Activated naive CD8-positive, alpha-beta T cell treated with anti-CD3 and anti-CD28 coated beads, Interleukin-2, amount 10 ng/mL, durations not matched to agents 7 days and 5 days (primary cell): ENCODE measurements around the gene SORCS2. TPM values are rescaled to one million over a fixed set of nuclear protein-coding genes. Genes with fewer than 3 reads are reported as not detected.

Experiments
- ATAC-seq: fragments of 150-1000 bp; cut with Tn5 transposase; one replicate; pipeline ENCODE4 v1.10.0; 2021; ENCODE audit warnings: low read depth, moderate library complexity
- POLR2A ChIA-PET: fragments of 350-600 bp; sonication (Branson Sonifier 250); formaldehyde crosslinking; loops from one replicate; lab custom pipeline; 2021; ENCODE audit warnings: antibody characterized with exemption; lab: Charles Lee
- DNase-seq: peaks from one replicate; pipeline ENCODE4 v3.0.0; 2021
- H3K27ac Mint-ChIP-seq: one replicate; pipeline ENCODE4 v1.8.0; 2022; ENCODE audit warnings: mild to moderate bottlenecking, mixed read lengths
- H3K27me3 Mint-ChIP-seq: one replicate; pipeline ENCODE4 v1.8.0; 2022; ENCODE audit warnings: mild to moderate bottlenecking, moderate library complexity, mixed read lengths
- H3K36me3 Mint-ChIP-seq: one replicate; pipeline ENCODE4 v1.8.0; 2021; ENCODE audit warnings: mild to moderate bottlenecking, mixed read lengths
- H3K4me1 Mint-ChIP-seq: one replicate; pipeline ENCODE4 v1.8.0; 2021; ENCODE audit warnings: mixed read lengths
- H3K4me3 Mint-ChIP-seq: one replicate; pipeline ENCODE4 v1.8.0; 2022; ENCODE audit warnings: mild to moderate bottlenecking, moderate library complexity, mixed read lengths
- H3K9me3 Mint-ChIP-seq: one replicate; pipeline ENCODE4 v1.8.0; 2021; ENCODE audit warnings: mixed read lengths
- total RNA-seq, 2 experiments: library from RNA; stranded (reverse); gene quantifications; one replicate each; pipeline ENCODE4 v1.2.3, GENCODE V29; 2021

Gene SORCS2
- total RNA-seq, 2 experiments from 2014 or later = not detected

DNA sequence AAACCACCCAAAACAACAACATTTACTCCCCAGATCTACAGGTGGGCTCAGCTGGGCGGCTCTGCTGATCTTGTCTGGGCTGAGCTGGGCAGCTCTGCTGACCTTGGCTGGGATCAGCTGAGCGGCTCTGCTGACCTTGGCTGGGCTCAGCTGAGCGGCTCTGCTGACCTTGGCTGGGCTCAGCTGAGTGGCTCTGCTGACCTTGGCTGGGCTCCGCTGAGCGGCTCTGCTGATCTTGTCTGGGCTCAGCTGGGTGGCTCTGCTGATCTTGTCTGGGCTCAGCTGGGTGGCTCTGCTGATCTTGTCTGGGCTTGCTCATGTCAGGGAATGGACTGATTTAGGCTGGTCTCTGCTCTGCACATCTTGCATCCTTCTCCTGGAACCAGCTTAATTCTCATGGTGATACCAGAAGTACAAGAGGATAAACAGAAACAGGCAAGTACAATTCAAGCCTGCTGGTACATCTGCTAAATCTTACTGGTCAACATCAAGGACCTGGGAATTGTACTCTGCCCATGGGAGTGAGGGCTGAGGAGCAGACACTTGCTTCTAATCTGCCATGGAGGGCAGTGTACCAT is 490.9 kb downstream of the SORCS2 start:
- no peak for DNase-seq
- Mint-ChIP-seq H3K27ac (no peak overlapping the region), H3K36me3 (no peaks in the 10 kb centered on the region), H3K4me3 (no peak overlapping the region), H3K4me1 (no peaks in the 10 kb centered on the region), H3K27me3 (no peaks in the 10 kb centered on the region), H3K9me3 (no peaks in the 10 kb centered on the region)
- POLR2A ChIA-PET = no interaction called here
- ATAC-seq = no peak

GRCh38 chr4:7684294-7684693 is 492.0 kb downstream of the SORCS2 start:
- Mint-ChIP-seq H3K27ac (no peak overlapping the region), H3K27me3 (no peaks in the 10 kb centered on the region), H3K36me3 (no peaks in the 10 kb centered on the region), H3K9me3 (no peaks in the 10 kb centered on the region), H3K4me1 (no peaks in the 10 kb centered on the region), H3K4me3 (no peak overlapping the region)
- ATAC-seq = no peak
- POLR2A ChIA-PET = no interaction called here
- no peak for DNase-seq

- Mint-ChIP-seq H3K27me3 (no peaks in the 10 kb centered on the region), H3K36me3 (no peaks in the 10 kb centered on the region), H3K4me1 (no peaks in the 10 kb centered on the region), H3K9me3 (no peaks in the 10 kb centered on the region), H3K27ac (no peak overlapping the region), H3K4me3 (no peak overlapping the region)
- ATAC-seq = no peak
- POLR2A ChIA-PET = no interaction called here
- DNase-seq = no peak
Observed at GRCh38 chr4:7686070-7686870, 493.9 kb downstream of the SORCS2 start.

GRCh38 chr4:7687006-7687405 is 494.7 kb downstream of the SORCS2 start:
- no peak overlapping the region for H3K27ac Mint-ChIP-seq
- no peak for ATAC-seq
- DNase-seq = no peak
- H3K4me3 Mint-ChIP-seq = no peak overlapping the region
- no peaks in the 10 kb centered on the region for H3K27me3 Mint-ChIP-seq
- POLR2A ChIA-PET = no interaction called here
- H3K4me1 Mint-ChIP-seq = no peaks in the 10 kb centered on the region
- H3K9me3 Mint-ChIP-seq = no peaks in the 10 kb centered on the region
- no peaks in the 10 kb centered on the region for H3K36me3 Mint-ChIP-seq

GRCh38 chr4:7687796-7688195 is 495.5 kb downstream of the SORCS2 start:
- POLR2A ChIA-PET = no interaction called here
- H3K9me3 Mint-ChIP-seq = no peaks in the 10 kb centered on the region
- H3K4me3 Mint-ChIP-seq = no peak overlapping the region
- H3K4me1 Mint-ChIP-seq = no peaks in the 10 kb centered on the region
- H3K27me3 Mint-ChIP-seq = no peaks in the 10 kb centered on the region
- H3K27ac Mint-ChIP-seq = no peak overlapping the region
- no peak for ATAC-seq
- H3K36me3 Mint-ChIP-seq = no peaks in the 10 kb centered on the region
- no peak for DNase-seq

GRCh38 chr4:7689773-7690693 is 497.7 kb downstream of the SORCS2 start:
- Mint-ChIP-seq H3K27ac (no peak overlapping the region), H3K36me3 (no peaks in the 10 kb centered on the region), H3K4me1 (no peaks in the 10 kb centered on the region), H3K4me3 (no peak overlapping the region), H3K27me3 (no peaks in the 10 kb centered on the region), H3K9me3 (no peaks in the 10 kb centered on the region)
- ATAC-seq (no peak), DNase-seq (no peak)
- POLR2A ChIA-PET = no interaction called here

DNA sequence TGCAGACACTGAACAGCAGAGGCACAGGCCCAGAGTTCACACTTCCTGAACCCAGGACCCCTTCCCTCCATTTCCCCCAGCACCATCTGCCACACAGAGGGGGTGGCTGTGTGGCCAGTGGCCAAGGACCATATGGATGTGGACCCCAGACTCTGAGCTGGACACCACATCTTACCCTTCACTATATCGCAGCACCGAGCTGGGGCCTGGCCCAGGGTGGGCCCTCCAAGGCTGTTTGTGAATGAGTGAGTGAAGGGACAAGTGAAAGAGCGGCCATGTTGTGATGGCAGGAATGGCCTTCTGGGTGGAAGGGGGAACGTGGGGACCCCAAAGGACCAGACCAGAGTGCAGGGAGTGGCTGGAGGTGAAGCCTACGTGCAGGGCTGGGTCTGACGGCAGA is 498.7 kb downstream of the SORCS2 start:
- Mint-ChIP-seq H3K9me3 (no peaks in the 10 kb centered on the region), H3K27ac (no peak overlapping the region), H3K27me3 (no peaks in the 10 kb centered on the region), H3K4me3 (no peak overlapping the region), H3K4me1 (no peaks in the 10 kb centered on the region), H3K36me3 (no peaks in the 10 kb centered on the region)
- DNase-seq (no peak), ATAC-seq (no peak)
- POLR2A ChIA-PET = no interaction called here

DNA sequence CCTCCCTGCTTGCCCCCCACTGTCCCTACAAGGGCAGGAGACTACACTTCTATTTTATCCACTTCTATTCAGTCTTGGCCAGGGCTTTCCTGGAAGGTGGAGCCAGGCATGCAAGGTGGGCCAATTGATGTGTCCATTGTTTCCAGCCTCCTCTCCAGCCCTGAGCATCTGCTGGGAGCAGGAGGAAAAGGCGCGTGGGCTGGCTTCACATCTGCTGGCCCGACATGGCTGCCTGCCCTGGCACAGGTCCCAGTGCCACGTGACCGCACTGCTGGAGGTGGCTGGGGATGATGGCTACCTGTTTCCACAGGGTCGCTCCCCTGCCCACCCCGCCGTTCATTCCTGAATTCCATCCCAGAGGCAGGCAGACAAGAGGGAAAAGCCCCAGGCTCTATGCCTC is 499.6 kb downstream of the SORCS2 start:
- no peak overlapping the region for H3K27ac Mint-ChIP-seq
- ATAC-seq = no peak
- DNase-seq = no peak
- no peaks in the 10 kb centered on the region for H3K36me3 Mint-ChIP-seq
- no peaks in the 10 kb centered on the region for H3K4me1 Mint-ChIP-seq
- POLR2A ChIA-PET = no interaction called here
- H3K4me3 Mint-ChIP-seq = no peak overlapping the region
- no peaks in the 10 kb centered on the region for H3K9me3 Mint-ChIP-seq
- no peaks in the 10 kb centered on the region for H3K27me3 Mint-ChIP-seq

- no peaks in the 10 kb centered on the region for H3K9me3 Mint-ChIP-seq
- H3K36me3 Mint-ChIP-seq = no peaks in the 10 kb centered on the region
- H3K27ac Mint-ChIP-seq = no peak overlapping the region
- H3K4me1 Mint-ChIP-seq = no peaks in the 10 kb centered on the region
- no peak for DNase-seq
- no peak for ATAC-seq
- H3K27me3 Mint-ChIP-seq = no peaks in the 10 kb centered on the region
- H3K4me3 Mint-ChIP-seq = no peak overlapping the region
- POLR2A ChIA-PET = no interaction called here
Observed at GRCh38 chr4:7692451-7693236, 500.3 kb downstream of the SORCS2 start.

DNA sequence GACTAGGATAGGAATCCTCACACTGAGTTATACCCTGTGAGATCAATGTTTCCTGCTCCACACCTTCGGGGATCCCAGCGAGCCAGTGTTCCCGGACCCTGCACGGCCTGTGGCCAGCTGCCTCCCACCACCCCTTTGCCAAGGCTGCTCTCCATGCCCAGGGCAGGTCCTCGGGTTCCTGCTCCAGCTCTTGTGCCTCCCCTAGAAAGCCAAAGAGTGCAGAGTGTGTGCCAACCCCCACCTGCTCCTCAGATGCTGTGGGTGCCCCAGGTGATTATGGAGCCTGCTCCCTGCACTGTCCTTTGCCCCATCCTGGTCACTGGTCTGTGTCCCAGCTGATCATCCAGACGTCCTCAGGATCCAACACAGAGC is 500.9 kb downstream of the SORCS2 start:
- no peak overlapping the region for H3K27ac Mint-ChIP-seq
- H3K9me3 Mint-ChIP-seq = no peaks in the 10 kb centered on the region
- DNase-seq = no peak
- POLR2A ChIA-PET = no interaction called here
- H3K27me3 Mint-ChIP-seq = no peaks in the 10 kb centered on the region
- H3K4me3 Mint-ChIP-seq = no peak overlapping the region
- H3K36me3 Mint-ChIP-seq = no peaks in the 10 kb centered on the region
- no peaks in the 10 kb centered on the region for H3K4me1 Mint-ChIP-seq
- no peak for ATAC-seq

GRCh38 chr4:7693711-7694110 is 501.4 kb downstream of the SORCS2 start:
- Mint-ChIP-seq H3K4me3 (no peak overlapping the region), H3K9me3 (no peaks in the 10 kb centered on the region), H3K4me1 (peaks cover 2% of the 10 kb centered on the region), H3K27me3 (peaks cover 3% of the 10 kb centered on the region), H3K36me3 (no peaks in the 10 kb centered on the region), H3K27ac (no peak overlapping the region)
- ATAC-seq (no peak), DNase-seq (no peak)
- POLR2A ChIA-PET = no interaction called here

- Mint-ChIP-seq H3K36me3 (no peaks in the 10 kb centered on the region), H3K4me3 (no peak overlapping the region), H3K27me3 (peaks cover 6% of the 10 kb centered on the region), H3K27ac (peak overlapping the region; percentile 23), H3K9me3 (no peaks in the 10 kb centered on the region), H3K4me1 (peaks cover 2% of the 10 kb centered on the region)
- POLR2A ChIA-PET = no interaction called here
- ATAC-seq (no peak), DNase-seq (no peak)
Observed at GRCh38 chr4:7694324-7694723, 502.0 kb downstream of the SORCS2 start.

GRCh38 chr4:7697343-7697742 is 505.0 kb downstream of the SORCS2 start:
- H3K36me3 Mint-ChIP-seq = no peaks in the 10 kb centered on the region
- H3K27ac Mint-ChIP-seq = no peak overlapping the region
- peaks cover 2% of the 10 kb centered on the region for H3K4me1 Mint-ChIP-seq
- H3K9me3 Mint-ChIP-seq = no peaks in the 10 kb centered on the region
- peaks cover 10% of the 10 kb centered on the region for H3K27me3 Mint-ChIP-seq
- H3K4me3 Mint-ChIP-seq = no peak overlapping the region
- no peak for ATAC-seq
- DNase-seq = no peak
- POLR2A ChIA-PET = no interaction called here
